Hindlimb muscle (tissue), 1 donor: ENCODE results near the gene GPN2. TPM values are rescaled to one million over a fixed set of nuclear protein-coding genes. Genes with fewer than 3 reads are reported as not detected.
"Not testable (repeated sequence)": the region's sequence is repeated elsewhere in the genome, so short reads cannot be mapped to it uniquely, and the experiment has no call there.

Experiments used
- DNase-seq: peaks from one replicate; pipeline ENCODE4 v3.0.0-alpha.2; 2013
- polyA plus RNA-seq: library from polyadenylated mRNA; unstranded; fragments of 120-200 nt; gene quantifications from one replicate; pipeline ENCODE4 v1.2.1, GENCODE V29; 2013; ENCODE audit not compliant: insufficient read length

Gene GPN2
- polyA plus RNA-seq, 1 donor, result 25.9 TPM

GRCh38 chr1:26857473-26858060, 32.5 kb downstream of the GPN2 start:
- DNase-seq, result no peak

- no peak for DNase-seq
These were observed 33.2 kb downstream of the GPN2 start for GRCh38 chr1:26856604-26857469.

GRCh38 chr1:26856181-26856580, 33.9 kb downstream of the GPN2 start:
- no peak for DNase-seq

DNA sequence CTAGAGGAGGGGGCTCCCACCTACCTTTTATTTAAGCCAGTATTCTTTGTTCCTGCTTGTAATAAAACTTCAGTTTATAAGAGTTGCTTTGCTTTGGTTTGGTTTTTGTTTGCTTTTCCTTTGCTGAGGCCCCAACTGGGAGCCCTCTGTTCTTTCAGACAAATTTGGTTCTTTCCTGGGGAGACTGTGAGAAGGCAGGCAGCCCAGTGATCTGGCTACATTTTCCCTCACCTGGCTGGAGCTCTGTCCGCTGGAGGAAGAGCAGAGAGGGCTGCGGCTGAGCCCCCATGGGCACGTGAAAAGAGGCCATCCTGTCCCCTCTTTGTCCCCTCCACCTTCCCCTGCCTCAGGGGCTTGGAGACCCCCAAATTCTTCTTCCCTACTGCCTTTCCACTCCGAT, 34.4 kb downstream of the GPN2 start:
- DNase-seq, result no peak

GRCh38 chr1:26854906-26855305, 35.2 kb downstream of the GPN2 start:
- no peak for DNase-seq

GRCh38 chr1:26853600-26853999, 36.5 kb downstream of the GPN2 start:
- no peak for DNase-seq

- peak; percentile 59 for DNase-seq
These were observed 36.9 kb downstream of the GPN2 start for GRCh38 chr1:26853156-26853555.

DNA sequence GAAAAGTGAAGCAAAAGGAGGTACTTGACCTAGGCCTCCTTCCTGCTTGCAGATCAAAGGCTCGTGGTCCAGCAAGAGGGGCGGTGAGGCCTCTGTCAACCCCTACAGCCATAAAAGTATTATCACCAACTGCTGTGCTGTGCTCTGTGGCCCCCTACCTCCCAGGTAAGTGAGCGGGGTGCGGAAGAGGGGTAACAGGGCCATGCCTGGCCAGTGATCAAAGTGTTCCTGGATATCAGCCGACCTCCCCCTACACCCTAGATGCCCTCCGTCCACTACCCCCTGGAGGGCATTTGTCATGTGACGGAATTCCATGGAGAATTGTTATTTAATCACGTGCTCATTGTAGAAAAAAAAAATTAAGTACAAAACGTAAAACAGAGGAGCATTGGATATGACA, 37.4 kb downstream of the GPN2 start:
- no peak for DNase-seq

- DNase-seq, result no peak
These were observed 38.9 kb downstream of the GPN2 start for GRCh38 chr1:26851106-26851684.

GRCh38 chr1:26848941-26849774, 40.9 kb downstream of the GPN2 start:
- DNase-seq, result peak; percentile 29

DNA sequence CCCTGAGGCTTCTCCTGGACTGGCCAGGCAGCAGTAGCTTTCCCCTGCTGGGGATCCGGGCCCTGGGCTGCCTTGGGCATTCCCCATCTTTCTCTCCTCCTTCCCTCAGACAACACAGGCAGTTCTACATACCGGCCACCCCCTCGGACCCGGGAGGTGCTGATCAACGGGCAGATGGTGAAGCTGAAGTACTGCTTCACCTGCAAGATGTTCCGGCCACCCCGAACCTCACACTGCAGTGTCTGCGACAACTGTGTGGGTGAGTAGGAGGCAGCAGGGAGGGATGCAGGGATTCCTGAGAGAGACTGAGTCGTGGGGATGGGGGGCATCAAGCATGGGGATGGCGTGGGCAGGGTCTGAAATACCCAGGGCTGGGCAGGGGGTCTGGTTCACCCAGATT, 41.6 kb downstream of the GPN2 start:
- DNase-seq, result no peak

GRCh38 chr1:26847826-26848225, 42.3 kb downstream of the GPN2 start:
- DNase-seq, result not testable (repeated sequence)

DNA sequence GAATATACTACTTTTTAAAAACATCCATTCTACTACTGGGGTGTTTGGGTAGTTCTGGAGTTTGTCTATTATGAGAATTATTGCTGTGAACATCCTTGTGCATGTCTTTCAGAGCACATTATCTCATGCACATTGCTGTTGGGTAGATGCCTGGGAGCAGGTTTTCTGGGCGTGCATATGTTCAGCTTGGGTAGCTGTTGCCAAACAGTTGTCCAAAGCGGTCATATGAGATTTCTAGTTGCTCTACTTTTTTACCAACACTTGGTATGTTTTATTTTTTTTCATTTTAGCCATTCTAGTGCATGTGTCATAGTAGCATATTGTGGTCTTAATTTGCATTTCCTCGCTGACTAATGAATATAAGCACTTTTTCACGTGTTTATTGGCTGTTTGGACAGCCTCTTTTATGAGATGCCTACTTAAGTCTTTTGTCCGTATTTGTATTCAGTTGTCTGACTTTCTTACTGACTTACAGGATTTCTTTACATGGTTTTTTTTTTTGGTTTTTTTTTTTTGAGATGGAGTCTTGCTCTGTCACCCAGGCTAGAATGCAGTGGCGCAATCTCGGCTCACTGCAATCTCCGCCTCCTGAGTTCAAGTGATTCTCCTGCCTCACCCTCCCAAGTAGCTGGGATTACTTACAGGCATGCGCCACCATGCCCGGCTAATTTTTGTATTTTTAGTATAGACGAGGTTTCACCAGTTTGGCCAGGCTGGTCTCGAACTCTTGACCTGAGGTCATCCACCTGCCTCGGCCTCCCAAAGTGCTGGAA, 45.5 kb downstream of the GPN2 start:
- DNase-seq, result no peak

DNA sequence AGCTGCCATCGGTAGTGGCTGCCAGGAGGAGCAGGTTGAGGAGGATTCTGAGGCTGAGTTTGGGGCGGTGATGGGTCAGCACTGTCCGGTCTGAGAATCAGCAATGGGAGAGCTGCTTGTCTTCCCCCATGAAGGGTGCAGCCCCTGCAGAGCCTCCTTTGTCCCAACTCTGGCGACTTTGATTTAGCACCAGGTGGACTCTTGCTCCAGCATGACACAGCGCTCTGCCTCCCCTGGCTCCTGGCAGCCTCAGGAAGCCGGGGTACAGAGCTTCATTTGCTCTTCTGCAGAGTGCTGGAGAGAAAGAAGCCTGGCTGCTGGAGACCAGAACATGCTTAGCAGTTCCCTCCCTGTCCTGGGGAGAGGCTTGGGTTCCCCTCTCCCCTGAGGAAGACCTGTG, 50.3 kb downstream of the GPN2 start:
- no peak for DNase-seq

- no peak for DNase-seq
These were observed 50.8 kb downstream of the GPN2 start for GRCh38 chr1:26839339-26839722.

- no peak for DNase-seq
These were observed 51.4 kb downstream of the GPN2 start for GRCh38 chr1:26838474-26839338.

- not testable (repeated sequence) for DNase-seq
These were observed 52.4 kb downstream of the GPN2 start for GRCh38 chr1:26837665-26838064.

DNA sequence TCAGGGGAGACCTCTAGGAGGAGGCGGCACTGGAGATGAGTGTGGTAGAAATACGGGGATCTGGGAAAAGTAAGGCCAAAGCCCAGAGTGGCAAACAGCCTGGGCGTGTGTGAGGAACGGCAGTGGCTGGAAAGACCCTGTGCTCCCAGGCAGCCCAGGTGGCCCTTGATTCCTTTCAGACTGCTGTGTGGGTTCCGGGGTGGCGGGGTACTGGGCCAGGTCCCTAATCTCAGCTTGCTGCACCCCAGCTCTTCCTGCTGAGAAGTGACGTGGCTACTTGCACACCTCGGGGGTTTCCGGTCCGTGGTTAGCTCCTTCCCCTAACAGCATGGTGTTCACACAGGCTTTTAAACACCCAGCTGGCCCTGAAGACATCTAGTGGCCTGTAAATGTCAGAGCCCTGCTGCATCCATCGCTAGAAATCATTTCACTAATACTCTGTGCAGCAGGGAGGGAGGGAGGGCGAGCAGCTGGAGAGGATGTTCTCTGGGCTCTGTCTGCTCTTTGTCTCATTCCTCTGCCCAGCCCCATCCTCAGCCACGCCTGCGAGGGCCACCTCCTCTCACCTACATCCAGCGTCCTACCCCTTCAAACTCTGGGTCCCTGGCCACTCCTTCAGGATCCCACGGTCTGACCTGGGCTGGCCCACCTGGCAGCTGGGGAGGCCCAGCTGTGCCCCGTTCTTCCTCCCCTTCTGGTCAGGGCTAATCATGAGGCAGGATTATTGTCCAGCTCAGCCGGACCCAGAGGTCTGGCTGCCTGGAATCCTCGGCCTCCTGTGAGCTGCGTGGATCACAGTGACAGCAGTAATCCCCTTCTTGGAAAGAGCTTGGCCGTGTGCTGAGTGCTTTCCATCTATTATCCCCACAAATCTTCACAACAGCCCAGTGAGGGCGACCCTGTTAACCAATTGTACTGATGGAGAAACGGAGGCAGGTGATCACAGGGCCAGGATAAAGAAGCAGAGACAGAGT, 56.4 kb downstream of the GPN2 start:
- no peak for DNase-seq

- DNase-seq, result no peak
These were observed 57.7 kb downstream of the GPN2 start for GRCh38 chr1:26832249-26832960.
